NOMO-1 (cell line): Measurements from ENCODE around the gene LAMC1.

Experiments
- DNase-seq, 2 experiments: peaks; one replicate each; lab custom pipeline; 2025; ENCODE audit not compliant: unreplicated experiment in 2 of 2; lab: John Stamatoyannopoulos, UW

Gene LAMC1

GRCh38 chr1:183101841-183102276, 78.6 kb downstream of the LAMC1 start:
- peak; percentile 72 to 83 for DNase-seq

DNA sequence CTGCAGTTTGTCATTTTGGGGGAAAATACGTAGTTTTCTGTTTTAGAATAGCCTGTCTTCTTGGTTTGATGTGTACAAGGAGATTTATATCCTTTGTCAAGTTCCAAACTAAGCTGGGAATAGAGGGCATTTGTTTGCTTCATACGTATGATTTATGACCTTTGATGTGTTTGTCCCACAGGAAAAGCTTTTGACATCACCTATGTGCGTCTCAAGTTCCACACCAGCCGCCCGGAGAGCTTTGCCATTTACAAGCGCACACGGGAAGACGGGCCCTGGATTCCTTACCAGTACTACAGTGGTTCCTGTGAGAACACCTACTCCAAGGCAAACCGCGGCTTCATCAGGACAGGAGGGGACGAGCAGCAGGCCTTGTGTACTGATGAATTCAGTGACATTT, 79.9 kb downstream of the LAMC1 start:
- DNase-seq, result no peak

DNA sequence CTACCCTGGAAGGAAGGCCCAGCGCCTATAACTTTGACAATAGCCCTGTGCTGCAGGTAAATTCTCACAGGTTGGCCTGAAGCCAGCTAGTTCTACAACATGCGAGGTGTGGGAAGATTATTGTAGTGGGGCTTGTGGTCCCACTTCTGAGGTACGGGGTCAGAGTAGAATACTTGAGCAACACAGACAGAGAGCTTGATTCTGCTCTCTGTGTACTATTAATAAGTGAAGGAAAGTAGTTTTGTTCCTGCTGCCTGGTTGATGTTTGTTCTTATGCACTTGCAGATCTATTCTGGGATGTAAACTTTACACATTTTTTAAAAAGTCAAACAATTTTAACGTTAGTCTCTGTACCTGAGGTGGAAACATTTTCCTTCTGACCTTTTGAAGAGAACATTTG, 80.4 kb downstream of the LAMC1 start:
- DNase-seq, result no peak

GRCh38 chr1:183105449-183105848, 82.2 kb downstream of the LAMC1 start:
- DNase-seq, result peak; percentile 21 to 55

DNA sequence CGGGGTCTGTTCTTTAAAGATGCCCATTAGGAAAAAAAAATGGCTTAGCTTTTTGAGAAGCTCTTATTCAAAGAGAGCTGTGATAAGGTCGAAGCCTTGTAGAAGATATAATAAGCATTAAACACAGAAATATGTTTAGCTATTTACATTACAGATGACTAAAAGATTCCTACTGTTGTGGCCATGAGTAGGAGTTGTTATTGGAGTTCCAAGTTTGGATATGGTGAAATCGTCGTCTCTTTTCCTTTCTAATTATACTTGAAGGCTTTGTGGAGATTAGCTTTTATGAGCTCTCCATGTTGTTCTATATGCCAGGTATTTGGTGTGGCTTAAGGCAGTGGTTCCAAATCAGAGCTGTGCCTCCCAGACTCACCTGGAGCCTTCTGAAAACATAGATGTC, 82.9 kb downstream of the LAMC1 start:
- DNase-seq, result no peak

DNA sequence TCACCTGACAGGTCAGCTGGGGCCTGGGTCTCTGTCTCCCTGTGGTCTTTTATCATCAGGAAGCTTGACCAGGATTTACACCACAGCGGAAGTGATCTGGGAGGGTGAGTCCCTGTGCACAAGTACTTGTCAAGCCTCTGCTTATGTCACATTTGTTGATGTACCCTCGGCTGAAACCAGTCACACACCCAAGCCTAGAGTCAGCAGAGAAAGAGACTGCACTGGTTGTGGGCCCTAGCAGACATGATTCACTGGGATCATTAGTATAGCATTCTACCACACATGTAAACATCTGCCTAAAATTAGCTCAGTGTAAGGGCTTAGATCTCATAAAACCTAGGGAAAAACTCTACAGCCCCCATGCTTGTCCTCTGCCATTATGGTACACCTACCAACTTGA, 83.5 kb downstream of the LAMC1 start:
- DNase-seq, result no peak

GRCh38 chr1:183110326-183110880, 87.2 kb downstream of the LAMC1 start:
- no peak for DNase-seq

DNA sequence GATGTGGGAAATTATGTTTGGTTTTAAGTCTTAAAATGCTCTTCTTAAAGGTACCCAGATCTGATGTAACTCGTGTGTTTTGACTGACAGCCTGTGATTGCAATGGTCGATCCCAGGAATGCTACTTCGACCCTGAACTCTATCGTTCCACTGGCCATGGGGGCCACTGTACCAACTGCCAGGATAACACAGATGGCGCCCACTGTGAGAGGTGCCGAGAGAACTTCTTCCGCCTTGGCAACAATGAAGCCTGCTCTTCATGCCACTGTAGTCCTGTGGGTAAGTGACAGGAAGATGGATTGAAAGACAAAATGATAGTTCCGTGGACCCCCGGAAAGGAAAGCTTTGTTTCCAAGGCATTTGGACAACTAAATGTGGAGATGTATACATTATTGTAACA, 91.2 kb downstream of the LAMC1 start:
- DNase-seq, result no peak

GRCh38 chr1:183116416-183116815, 93.2 kb downstream of the LAMC1 start:
- no peak for DNase-seq

- DNase-seq, result no peak
These were observed 98.4 kb downstream of the LAMC1 start for GRCh38 chr1:183121609-183122008.

DNA sequence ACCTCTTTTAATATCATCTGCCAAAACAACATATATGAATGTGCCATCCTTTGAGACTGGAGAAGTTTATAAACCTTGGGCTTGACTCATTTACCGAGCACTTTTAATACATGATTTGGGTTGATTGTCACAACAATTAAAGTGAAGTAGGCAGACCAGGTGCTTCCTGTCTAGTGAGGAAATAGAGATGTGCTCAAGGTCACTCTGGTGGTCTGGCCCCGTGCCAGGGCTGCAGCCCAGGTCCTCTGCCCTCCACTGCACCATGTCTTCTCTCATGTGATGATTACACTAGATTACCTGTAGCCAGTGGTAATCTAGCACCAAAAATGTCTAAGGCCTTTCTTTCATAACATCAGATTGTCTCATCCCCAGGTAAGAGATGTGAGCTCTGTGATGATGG, 101.0 kb downstream of the LAMC1 start:
- DNase-seq, result no peak

GRCh38 chr1:183125279-183125999, 102.2 kb downstream of the LAMC1 start:
- DNase-seq, result no peak

DNA sequence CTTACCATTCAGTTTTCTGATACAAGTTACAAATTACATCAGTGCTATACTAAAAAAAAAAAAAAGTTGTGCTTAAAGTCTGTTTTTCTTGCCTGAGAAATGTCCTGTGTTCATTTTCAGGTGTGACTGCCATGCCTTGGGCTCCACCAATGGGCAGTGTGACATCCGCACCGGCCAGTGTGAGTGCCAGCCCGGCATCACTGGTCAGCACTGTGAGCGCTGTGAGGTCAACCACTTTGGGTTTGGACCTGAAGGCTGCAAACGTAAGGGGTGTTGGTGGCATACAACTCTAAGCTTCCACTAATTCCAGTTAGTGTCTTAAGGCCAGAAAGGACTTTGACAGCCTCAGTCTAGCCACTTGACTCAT, 102.8 kb downstream of the LAMC1 start:
- DNase-seq, result no peak

GRCh38 chr1:183126528-183126927, 103.3 kb downstream of the LAMC1 start:
- no peak for DNase-seq

GRCh38 chr1:183129921-183130690, 106.9 kb downstream of the LAMC1 start:
- no peak for DNase-seq

DNA sequence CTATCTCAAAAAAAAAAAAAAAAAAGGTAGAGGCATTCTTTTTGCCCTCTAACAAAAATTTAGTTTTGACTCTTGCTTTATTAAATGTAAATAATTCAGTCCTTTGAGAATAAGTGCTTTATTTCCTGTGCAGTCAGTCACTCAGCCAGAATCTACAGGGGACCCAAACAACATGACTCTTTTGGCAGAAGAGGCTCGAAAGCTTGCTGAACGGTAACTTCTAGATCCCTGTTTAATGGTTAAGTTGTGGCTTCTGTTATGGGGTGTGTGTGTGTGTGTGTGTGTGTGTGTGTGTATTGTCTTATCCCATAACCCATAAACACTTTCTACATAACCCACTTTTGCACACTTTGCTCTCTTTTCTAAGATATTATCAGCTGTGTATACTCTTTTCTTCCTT, 107.9 kb downstream of the LAMC1 start:
- no peak for DNase-seq

DNA sequence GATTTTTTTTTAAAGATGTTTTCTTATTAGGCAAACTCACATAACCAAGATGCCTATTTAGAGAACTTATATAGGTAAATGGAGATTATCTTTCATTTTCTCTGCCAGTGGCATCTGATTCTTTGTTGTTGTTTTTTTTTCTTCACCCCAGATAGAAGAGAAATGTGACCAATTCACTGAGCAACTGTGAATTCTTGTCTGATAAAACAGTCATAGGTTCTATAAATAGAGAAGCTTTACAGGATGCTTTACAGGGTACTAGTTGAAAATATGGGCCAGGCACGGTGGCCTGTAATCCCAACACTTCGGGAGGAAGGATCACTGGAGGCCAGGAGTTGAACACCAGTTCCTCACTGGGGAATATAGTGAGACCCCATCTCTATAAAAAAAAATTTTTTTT, 112.1 kb downstream of the LAMC1 start:
- no peak for DNase-seq

- no peak for DNase-seq
These were observed 114.6 kb downstream of the LAMC1 start for GRCh38 chr1:183137782-183138181.

- no peak for DNase-seq
These were observed 115.1 kb downstream of the LAMC1 start for GRCh38 chr1:183138301-183138700.

DNA sequence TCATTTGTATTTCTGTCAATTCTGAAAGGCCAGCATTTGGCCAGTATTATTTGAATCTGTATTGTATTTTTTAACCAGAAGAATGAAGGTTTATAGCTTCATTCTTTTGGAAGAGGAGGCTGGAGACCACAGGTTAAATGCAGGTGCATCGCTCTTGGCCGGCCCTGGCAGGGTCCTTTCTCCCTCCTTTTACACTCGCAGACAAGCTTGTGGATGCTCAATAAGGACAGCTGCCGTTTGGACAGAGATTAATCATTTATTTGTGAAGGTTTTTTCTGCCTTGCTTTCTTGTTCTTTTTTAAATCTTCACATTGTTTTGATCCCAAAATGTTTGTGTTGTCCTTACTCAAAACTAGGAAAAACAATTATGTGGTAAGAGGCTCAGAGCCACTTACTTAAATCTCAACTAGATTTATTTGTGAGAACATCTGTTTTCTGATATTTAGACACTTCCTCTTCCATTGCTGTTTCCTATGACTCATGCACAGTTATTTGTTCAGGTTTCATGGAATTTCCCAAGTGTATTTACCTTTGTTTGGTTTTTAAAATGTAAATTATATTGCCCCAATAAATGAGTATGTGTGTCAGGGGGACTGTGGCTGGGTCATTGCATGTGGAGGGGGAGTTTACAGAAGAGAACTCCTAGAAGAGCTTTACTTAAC, 116.2 kb downstream of the LAMC1 start:
- DNase-seq, result peak in 1 of 2 experiments; percentile 25

DNA sequence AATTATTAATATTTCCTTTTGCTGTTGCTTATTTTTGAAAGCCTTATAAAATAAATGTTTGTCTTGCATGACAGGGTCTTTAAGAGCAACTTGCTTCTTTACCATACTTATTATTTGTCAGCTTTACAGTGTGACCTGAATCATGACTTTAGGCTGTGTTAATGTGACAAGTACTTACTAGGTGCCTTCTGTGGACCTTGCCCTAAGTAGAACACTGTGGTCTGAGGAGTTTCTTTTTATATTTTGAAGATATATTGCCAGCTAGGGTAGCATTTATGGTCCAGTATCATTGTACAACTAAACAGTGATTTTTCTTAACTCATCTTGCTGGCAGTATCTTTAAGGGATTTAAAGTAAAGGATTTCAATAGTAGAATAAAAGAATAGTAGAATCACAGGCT, 117.4 kb downstream of the LAMC1 start:
- DNase-seq, result no peak

DNA sequence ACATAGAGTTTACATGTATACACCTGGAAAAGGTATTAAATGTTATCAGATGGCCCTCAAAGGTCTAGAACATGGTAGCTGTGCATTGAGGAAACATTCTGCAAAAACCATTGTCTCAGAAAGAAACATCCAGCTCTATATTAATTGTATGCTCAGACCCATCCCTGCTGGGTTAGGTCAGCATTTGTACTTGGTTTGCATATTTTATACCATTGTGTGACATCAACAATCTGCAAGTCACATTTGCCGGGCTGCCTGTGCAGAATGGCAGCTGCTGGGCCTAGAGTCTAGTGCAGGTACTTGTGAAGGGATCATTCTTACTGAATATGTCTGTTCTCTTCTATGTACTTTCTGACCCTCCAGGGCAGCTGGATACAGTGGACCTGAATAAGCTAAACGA, 119.0 kb downstream of the LAMC1 start:
- no peak for DNase-seq
